ENCODE measurements around the gene LOC128125822.

Gene LOC128125822

GRCh38 chr6:63554782-63555181, 17.5 kb upstream of the LOC128125822 start:
- intact Hi-C loops (cut with micrococcal nuclease), result no loop called here

- intact Hi-C loops (cut with micrococcal nuclease), result no loop called here
Observed at GRCh38 chr6:63556369-63556768, 15.9 kb upstream of the LOC128125822 start.

DNA sequence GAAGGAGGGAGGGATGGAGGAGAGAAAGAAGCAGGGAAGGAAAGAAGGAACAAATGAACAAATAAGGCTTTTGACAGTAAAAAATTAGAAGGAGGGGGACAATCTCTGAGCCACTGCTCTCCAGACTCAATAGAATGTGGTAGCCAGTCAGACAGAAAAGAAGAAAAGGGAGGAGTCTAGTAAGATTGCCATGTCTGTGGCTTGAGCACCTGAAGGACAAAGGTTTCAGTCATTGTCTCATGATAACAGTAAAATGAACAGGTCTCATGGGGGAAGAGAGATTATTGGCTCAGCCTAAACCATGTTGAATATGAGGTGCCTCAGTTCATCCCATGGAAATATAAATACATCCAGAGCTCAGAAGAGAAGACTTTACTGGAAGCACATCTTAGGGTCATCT, 14.0 kb upstream of the LOC128125822 start:
- intact Hi-C loops (cut with micrococcal nuclease), result no loop called here

- intact Hi-C loops (cut with micrococcal nuclease), result no loop called here
Observed at GRCh38 chr6:63560801-63561287, 11.4 kb upstream of the LOC128125822 start.

GRCh38 chr6:63561288-63561687, 11.0 kb upstream of the LOC128125822 start:
- intact Hi-C loops (cut with micrococcal nuclease), result no loop called here

- intact Hi-C loops (cut with micrococcal nuclease), result no loop called here
Observed at GRCh38 chr6:63563235-63563634, 9.0 kb upstream of the LOC128125822 start.

GRCh38 chr6:63565058-63565726, 7.1 kb upstream of the LOC128125822 start:
- intact Hi-C loops (cut with micrococcal nuclease), result no loop called here

- intact Hi-C loops (cut with micrococcal nuclease), result no loop called here
Observed at GRCh38 chr6:63565727-63566596, 6.3 kb upstream of the LOC128125822 start.

DNA sequence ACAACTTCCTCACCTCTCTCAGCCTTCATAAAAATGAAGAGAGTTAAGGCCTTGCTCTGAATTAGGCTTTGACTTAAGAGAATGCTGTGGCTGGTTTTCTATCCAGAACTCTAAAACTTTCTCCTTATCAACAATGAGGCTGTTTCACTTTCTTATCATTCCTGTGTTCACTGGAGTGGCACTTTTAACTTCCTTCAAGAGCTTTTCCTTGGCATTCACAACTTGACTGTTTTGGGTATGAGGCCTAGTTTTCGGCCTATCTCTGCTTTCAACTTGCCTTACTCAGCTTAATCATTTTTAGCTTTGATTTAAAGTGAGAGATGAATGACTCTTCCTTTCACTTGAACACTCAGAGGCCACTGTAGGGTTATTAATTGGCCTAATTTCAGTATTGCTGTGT, 4.3 kb upstream of the LOC128125822 start:
- intact Hi-C loops (cut with micrococcal nuclease), result no loop called here

- intact Hi-C loops (cut with micrococcal nuclease), result loop anchor here (1.0 to 5.0 kb wide), 3 partner anchors 42 to 149 kb away; partner anchors contain the start of gene PHF3
Observed at GRCh38 chr6:63571361-63572043, 778 bp upstream of the LOC128125822 start.

DNA sequence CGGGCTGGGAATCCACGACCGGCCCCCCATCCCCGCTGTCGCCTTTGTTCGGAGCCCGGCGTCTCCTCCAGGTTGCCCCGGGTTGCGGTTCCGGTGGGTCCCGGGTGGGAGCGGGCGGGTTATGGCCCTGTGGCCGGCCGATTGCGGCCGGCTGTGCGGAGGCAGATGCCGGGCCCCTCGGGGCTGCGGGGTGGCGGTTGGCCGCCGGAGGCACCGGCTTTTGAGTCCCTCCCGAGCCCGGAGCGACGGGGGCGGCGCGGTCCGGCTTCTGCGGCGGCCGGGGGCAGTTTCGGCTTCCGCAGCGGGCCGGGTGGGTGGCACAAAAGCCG, 431 bp downstream of the LOC128125822 start:
- intact Hi-C loops (cut with micrococcal nuclease), result loop anchor here (1.0 to 5.0 kb wide), 3 partner anchors 63 to 150 kb away; partner anchors contain the start of gene PHF3

DNA sequence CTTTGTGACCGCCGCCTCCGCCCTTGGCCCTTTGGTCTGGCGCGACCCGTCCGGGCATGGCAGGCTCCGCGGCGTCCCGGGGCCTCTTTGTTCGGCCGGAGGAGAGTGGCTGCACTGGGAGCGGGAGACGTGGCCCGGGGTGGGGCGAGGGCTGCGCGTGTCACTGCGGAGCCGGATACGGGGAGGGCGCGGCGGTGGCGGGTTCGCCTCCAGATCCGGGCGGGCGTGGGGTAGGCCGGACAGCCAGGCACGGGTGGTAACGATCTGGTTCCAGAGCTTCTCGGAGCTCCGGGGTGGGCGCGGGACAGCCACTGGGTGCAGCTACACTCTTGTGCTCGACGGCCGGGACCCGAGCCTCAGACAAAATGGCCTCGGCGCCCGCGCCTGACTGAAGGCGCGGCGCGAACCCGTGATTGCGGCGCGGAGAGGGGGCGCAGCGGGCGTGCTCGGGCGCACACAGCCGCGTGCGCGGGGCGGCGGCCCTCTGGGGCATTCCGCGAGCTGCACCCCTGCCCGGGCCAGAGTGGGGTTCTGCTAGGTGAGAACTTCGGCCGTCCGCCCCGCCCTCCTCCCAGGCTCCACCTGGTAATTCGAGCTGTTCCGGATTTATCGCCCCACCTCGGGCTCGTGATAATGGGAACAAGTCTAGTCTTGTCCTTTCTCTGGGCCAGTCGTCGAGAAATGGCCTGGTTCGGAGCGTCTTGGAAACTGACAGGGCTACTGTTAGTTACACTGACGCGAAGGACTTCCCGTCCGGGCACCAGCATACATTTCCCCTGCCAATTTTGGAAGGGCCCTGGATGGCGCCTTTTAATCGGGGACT, 1.0 kb downstream of the LOC128125822 start:
- intact Hi-C loops (cut with micrococcal nuclease), result loop anchor here (1.0 to 5.0 kb wide), 2 partner anchors 68 to 151 kb away; no protein-coding TSS in a partner anchor

GRCh38 chr6:63573899-63574553, 1.7 kb downstream of the LOC128125822 start:
- intact Hi-C loops (cut with micrococcal nuclease), result loop anchor here (1.0 to 5.0 kb wide), 5 partner anchors 24 to 222 kb away; no protein-coding TSS in a partner anchor

- intact Hi-C loops (cut with micrococcal nuclease), result loop anchor here (1.0 to 5.0 kb wide), 4 partner anchors 24 to 222 kb away; no protein-coding TSS in a partner anchor
Observed at GRCh38 chr6:63574554-63574900, 2.2 kb downstream of the LOC128125822 start.

DNA sequence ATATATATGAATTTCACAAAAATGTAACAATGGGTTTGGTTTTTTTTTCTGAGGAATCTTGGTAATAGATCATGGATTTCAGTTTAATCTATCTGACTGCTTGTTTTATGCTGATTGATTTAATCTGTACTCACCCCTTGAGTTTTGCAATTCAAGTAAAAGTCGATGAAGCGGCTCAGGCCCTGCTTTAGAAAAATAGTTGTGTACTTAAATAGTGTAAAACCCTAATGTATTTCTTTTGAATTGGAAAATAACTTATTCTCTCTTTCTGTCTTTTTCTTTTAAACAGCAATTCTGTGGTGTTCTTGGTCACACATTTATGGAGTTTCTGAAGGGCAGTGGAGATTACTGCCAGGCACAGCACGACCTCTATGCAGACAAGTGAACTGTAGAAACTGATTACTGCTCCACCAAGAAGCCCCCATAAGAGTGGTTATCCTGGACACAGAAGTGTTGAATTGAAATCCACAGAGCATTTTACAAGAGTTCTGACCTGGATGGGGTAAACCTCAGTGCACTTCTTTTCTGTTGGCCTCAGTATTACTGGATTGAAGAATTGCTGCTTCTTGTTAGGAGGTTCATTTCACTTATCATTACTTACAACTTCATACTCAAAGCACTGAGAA, 4.0 kb downstream of the LOC128125822 start:
- intact Hi-C loops (cut with micrococcal nuclease), result loop anchor here (5.0 kb wide), 1 partner anchor 131 kb away; no protein-coding TSS in a partner anchor

- intact Hi-C loops (cut with micrococcal nuclease), result loop anchor here (5.0 kb wide), 1 partner anchor 130 kb away; no protein-coding TSS in a partner anchor
Observed at GRCh38 chr6:63576985-63577712, 4.9 kb downstream of the LOC128125822 start.

- intact Hi-C loops (cut with micrococcal nuclease), result loop anchor here (5.0 kb wide), 1 partner anchor 129 kb away; no protein-coding TSS in a partner anchor
Observed at GRCh38 chr6:63578757-63579156, 6.5 kb downstream of the LOC128125822 start.

DNA sequence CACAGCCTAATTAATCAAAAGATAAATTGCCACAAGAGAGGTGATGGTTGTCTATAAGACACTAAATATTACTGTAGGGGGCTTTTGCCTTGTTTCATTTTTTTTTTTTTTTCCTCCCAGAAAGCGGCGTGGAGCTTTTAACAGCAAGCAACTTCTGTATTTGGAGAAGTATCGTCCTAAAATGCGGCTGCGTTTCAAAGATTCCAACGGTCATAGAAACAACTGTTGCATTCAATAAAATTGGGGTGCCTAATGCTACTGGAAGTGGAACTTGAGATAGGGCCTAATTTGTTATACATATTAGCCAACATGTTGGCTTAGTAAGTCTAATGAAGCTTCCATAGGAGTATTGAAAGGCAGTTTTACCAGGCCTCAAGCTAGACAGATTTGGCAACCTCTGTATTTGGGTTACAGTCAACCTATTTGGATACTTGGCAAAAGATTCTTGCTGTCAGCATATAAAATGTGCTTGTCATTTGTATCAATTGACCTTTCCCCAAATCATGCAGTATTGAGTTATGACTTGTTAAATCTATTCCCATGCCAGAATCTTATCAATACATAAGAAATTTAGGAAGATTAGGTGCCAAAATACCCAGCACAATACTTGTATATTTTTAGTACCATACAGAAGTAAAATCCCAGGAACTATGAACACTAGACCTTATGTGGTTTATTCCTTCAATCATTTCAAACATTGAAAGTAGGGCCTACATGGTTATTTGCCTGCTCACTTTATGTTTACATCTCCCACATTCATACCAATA, 7.8 kb downstream of the LOC128125822 start:
- intact Hi-C loops (cut with micrococcal nuclease), result loop anchor here (5.0 kb wide), 1 partner anchor 127 kb away; no protein-coding TSS in a partner anchor

Data from T-helper 1 cell treated with Interleukin-12 subunit alpha and Interleukin-12 subunit beta and Interleukin-4 antibody, amounts not matched to agents 30 ng/mL and 1 ng/mL, for 36 hours (primary cell).